Neural cell (in vitro differentiated cells): ENCODE measurements around the gene SLC28A1. TPM values are rescaled to one million over a fixed set of nuclear protein-coding genes. Genes with fewer than 3 reads are reported as not detected.

Experiments used
- H2AFZ ChIP-seq: fragments of 200-600, 300-800 bp; sonication (generic), shearing (Covaris generic); 2 replicates; pipeline ENCODE4 v1.6.0; 2014; ENCODE audit warnings: low read depth, mild to moderate bottlenecking, antibody characterized with exemption, low read length, moderate library complexity
- H3F3A ChIP-seq: fragments of 200-600 bp; shearing (Covaris generic); 2 replicates; pipeline ENCODE4 v1.6.1; 2016; ENCODE audit warnings: mild to moderate bottlenecking, moderate library complexity, mixed read lengths, antibody characterized with exemption, low read length; ENCODE audit not compliant: insufficient read depth, poor library complexity, severe bottlenecking
- H3K27ac ChIP-seq: fragments of 200-600, 300-800 bp; sonication (generic), shearing (Covaris generic); 2 replicates; pipeline ENCODE4 v1.5.1; 2014; ENCODE audit warnings: mild to moderate bottlenecking, low read length, moderate library complexity
- H3K27me3 ChIP-seq: fragments of 300-800, 200-600 bp; sonication (generic), shearing (Covaris generic); 2 replicates; pipeline ENCODE4 v1.6.0; 2014; ENCODE audit warnings: mild to moderate bottlenecking, low read depth, low read length, moderate library complexity; ENCODE audit not compliant: insufficient read depth
- H3K36me3 ChIP-seq: fragments of 300-800, 200-600 bp; sonication (generic), shearing (Covaris generic); 2 replicates; pipeline ENCODE4 v1.5.1; 2014; ENCODE audit warnings: mild to moderate bottlenecking, antibody characterized with exemption, low read length, moderate library complexity; ENCODE audit not compliant: insufficient read depth
- H3K4me2 ChIP-seq: fragments of 300-800, 200-600 bp; sonication (generic), shearing (Covaris generic); 2 replicates; pipeline ENCODE4 v1.6.0; 2014; ENCODE audit warnings: mild to moderate bottlenecking, low read length
- H3K4me3 ChIP-seq: fragments of 300-800, 200-600 bp; sonication (generic), shearing (Covaris generic); 2 replicates; pipeline ENCODE4 v1.5.1; 2014; ENCODE audit warnings: mild to moderate bottlenecking, low read length, moderate library complexity
- H3K79me2 ChIP-seq: fragments of 200-600 bp; shearing (Covaris generic); replicated peaks from 2 replicates; pipeline ENCODE4 v1.6.0; 2014; ENCODE audit warnings: mild to moderate bottlenecking, low read length, moderate library complexity; ENCODE audit not compliant: insufficient read depth
- H3K9ac ChIP-seq: fragments of 300-800, 200-600 bp; sonication (generic), shearing (Covaris generic); 2 replicates; pipeline ENCODE4 v1.6.1; 2016; ENCODE audit warnings: mild to moderate bottlenecking, low read length, mixed read lengths
- H3K9me2 ChIP-seq: fragments of 200-600 bp; shearing (Covaris generic); 2 replicates; pipeline ENCODE4 v1.6.1; 2016; ENCODE audit warnings: mild to moderate bottlenecking, low read length, mixed read lengths; ENCODE audit not compliant: insufficient read depth
- H3K9me3 ChIP-seq: fragments of 200-600, 300-800 bp; sonication (generic), shearing (Covaris generic); 2 replicates; pipeline ENCODE4 v1.6.1; 2016; ENCODE audit warnings: mild to moderate bottlenecking, mixed run types, low read length, moderate library complexity, mixed read lengths
- H4K20me1 ChIP-seq: fragments of 200-600 bp; shearing (Covaris generic); 2 replicates; pipeline ENCODE4 v1.6.1; 2016; ENCODE audit warnings: mild to moderate bottlenecking, mixed run types; ENCODE audit not compliant: insufficient read depth
- EP300 ChIP-seq: fragments of 450-650 bp; conservative IDR thresholded peaks from 2 replicates; pipeline ENCODE4 v1.6.1; 2014; ENCODE audit warnings: antibody characterized with exemption, mild to moderate bottlenecking, moderate library complexity; ENCODE audit not compliant: poor library complexity, severe bottlenecking
- EZH2 ChIP-seq: fragments of 200-600, 300-800 bp; shearing (Covaris generic), sonication (generic); IDR thresholded peaks from 2 replicates; pipeline ENCODE4 v1.6.1; 2014; ENCODE audit warnings: antibody characterized with exemption, low read length, borderline replicate concordance, mild to moderate bottlenecking; ENCODE audit not compliant: insufficient read depth, poor library complexity, severe bottlenecking
- MXI1 ChIP-seq: fragments of 450-650 bp; conservative IDR thresholded peaks from 2 replicates; pipeline ENCODE4 v1.6.1; 2014; ENCODE audit warnings: antibody characterized with exemption, mild to moderate bottlenecking; ENCODE audit not compliant: poor library complexity, severe bottlenecking
- POLR2AphosphoS5 ChIP-seq: IDR thresholded peaks from 2 replicates; pipeline ENCODE4 v1.6.1; 2012
- RAD21 ChIP-seq: fragments of 450-650 bp; conservative IDR thresholded peaks from 2 replicates; pipeline ENCODE4 v1.6.1; 2014; ENCODE audit warnings: antibody characterized with exemption, mild to moderate bottlenecking, moderate library complexity
- SMC3 ChIP-seq: fragments of 450-650 bp; conservative IDR thresholded peaks from 2 replicates; pipeline ENCODE4 v1.6.1; 2014; ENCODE audit warnings: antibody characterized with exemption, mild to moderate bottlenecking, moderate library complexity; ENCODE audit not compliant: poor library complexity
- TAF1 ChIP-seq: IDR thresholded peaks from 2 replicates; pipeline ENCODE4 v1.6.1; 2012; ENCODE audit warnings: low read depth
- polyA plus RNA-seq: library from polyadenylated mRNA; depleted of rRNA; stranded (reverse); fragments of >200 nt; gene quantifications from 2 replicates; pipeline ENCODE4 v1.2.3, GENCODE V29; 2014
- TF ChIP-seq, protein P1 (sequence below): IDR thresholded peaks from 2 replicates; pipeline ENCODE4 v1.6.1; 2012; ENCODE audit warnings: borderline replicate concordance
- TF ChIP-seq, protein P2 (sequence below): fragments of 450-650 bp; IDR thresholded peaks from 2 replicates; pipeline ENCODE4 v1.5.1; 2014; ENCODE audit warnings: antibody characterized with exemption, mild to moderate bottlenecking, moderate library complexity; ENCODE audit not compliant: poor library complexity, severe bottlenecking

Gene SLC28A1
- polyA plus RNA-seq, 1 donor from 2014 or later = not detected

DNA sequence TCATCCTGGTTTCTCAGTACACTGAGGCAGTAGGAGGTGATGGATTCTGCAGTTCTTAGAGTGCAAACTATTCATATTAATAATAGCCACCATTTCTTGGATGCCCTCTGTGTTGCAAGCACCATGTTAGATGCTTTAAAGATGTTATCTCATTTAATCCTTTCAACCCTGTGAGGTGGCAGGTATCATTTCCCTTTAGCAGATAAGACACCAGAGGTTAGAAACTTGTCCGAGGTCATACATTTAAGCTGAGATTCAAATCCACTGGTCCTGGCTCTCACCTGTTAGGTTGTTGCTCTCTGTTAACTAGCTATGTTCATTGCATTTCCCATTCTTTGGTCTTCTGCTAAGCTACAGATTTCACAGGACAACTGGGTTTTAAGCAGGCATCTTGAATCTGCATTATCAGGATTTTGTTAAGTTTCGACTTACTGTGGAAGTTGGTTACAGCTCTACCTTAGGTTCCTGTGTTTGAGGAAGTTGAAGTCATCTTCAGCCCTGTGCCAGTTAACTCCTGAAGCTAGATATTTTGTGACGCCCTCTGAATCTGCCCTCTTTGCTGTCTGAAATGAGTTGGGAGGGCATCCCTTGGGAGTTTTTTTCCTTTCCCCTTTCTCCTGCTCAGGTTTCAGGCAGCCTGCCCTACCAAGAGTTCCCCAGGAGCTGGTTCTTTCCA lies 103.6 kb downstream of the SLC28A1 start:
- Histone ChIP-seq H2AFZ (no peak overlapping the region), H3K27me3 (peaks cover 11% of the 10 kb centered on the region), H4K20me1 (no peaks in the 10 kb centered on the region), H3K4me3 (no peak overlapping the region), H3K79me2 (no peaks in the 10 kb centered on the region), H3K4me2 (no peak overlapping the region), H3K27ac (no peak overlapping the region), H3K36me3 (no peaks in the 10 kb centered on the region), H3K9me2 (no peaks in the 10 kb centered on the region), H3K9me3 (no peaks in the 10 kb centered on the region), H3F3A (no peaks in the 10 kb centered on the region), H3K9ac (no peak overlapping the region)
- TF ChIP-seq TAF1 (no peak), EZH2 (no peak), EP300 (no peak), MXI1 (no peak), RAD21 (no peak), POLR2AphosphoS5 (no peak), SMC3 (no peak)
- TF ChIP-seq, protein P1, sequence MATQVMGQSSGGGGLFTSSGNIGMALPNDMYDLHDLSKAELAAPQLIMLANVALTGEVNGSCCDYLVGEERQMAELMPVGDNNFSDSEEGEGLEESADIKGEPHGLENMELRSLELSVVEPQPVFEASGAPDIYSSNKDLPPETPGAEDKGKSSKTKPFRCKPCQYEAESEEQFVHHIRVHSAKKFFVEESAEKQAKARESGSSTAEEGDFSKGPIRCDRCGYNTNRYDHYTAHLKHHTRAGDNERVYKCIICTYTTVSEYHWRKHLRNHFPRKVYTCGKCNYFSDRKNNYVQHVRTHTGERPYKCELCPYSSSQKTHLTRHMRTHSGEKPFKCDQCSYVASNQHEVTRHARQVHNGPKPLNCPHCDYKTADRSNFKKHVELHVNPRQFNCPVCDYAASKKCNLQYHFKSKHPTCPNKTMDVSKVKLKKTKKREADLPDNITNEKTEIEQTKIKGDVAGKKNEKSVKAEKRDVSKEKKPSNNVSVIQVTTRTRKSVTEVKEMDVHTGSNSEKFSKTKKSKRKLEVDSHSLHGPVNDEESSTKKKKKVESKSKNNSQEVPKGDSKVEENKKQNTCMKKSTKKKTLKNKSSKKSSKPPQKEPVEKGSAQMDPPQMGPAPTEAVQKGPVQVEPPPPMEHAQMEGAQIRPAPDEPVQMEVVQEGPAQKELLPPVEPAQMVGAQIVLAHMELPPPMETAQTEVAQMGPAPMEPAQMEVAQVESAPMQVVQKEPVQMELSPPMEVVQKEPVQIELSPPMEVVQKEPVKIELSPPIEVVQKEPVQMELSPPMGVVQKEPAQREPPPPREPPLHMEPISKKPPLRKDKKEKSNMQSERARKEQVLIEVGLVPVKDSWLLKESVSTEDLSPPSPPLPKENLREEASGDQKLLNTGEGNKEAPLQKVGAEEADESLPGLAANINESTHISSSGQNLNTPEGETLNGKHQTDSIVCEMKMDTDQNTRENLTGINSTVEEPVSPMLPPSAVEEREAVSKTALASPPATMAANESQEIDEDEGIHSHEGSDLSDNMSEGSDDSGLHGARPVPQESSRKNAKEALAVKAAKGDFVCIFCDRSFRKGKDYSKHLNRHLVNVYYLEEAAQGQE = no peak
- TF ChIP-seq, protein P2, sequence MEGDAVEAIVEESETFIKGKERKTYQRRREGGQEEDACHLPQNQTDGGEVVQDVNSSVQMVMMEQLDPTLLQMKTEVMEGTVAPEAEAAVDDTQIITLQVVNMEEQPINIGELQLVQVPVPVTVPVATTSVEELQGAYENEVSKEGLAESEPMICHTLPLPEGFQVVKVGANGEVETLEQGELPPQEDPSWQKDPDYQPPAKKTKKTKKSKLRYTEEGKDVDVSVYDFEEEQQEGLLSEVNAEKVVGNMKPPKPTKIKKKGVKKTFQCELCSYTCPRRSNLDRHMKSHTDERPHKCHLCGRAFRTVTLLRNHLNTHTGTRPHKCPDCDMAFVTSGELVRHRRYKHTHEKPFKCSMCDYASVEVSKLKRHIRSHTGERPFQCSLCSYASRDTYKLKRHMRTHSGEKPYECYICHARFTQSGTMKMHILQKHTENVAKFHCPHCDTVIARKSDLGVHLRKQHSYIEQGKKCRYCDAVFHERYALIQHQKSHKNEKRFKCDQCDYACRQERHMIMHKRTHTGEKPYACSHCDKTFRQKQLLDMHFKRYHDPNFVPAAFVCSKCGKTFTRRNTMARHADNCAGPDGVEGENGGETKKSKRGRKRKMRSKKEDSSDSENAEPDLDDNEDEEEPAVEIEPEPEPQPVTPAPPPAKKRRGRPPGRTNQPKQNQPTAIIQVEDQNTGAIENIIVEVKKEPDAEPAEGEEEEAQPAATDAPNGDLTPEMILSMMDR = no peak

DNA sequence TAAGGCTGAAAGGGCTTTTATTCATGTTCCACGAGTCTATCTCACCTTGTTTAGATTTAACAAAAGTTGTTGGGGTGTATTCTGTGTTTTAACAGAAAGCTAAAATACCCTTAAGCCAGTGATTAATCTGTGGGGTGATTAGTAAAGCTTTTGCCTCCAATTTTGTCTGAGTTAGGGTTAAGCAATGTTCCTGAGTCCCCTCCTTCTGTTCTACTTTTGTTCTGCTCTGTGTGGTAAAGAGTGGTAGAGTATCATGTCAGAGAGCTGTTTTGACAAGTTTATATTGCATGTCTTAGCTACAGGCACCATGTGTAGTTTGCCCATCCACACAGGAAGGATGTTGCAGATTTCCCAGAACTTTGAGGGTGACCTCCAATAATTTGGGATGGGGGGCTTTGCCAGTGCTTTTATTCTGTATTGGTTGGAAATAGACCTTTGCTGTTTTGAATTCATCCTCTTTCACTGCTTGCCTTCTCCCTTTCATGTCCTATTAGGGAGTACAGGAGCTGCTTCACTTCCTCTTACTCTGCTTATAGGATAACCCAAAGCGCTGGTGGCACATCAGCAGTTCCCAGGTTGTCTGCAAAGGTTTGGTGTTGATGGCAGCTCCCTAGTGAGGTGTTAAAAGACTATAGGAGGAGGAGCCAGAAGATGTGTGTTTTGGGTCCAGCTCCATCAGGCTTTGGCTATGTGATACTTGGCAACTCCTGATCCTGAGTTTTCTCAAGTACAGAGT lies 104.6 kb downstream of the SLC28A1 start:
- Histone ChIP-seq H3K4me2 (no peak overlapping the region), H3K79me2 (no peaks in the 10 kb centered on the region)
- TF ChIP-seq MXI1 = no peak
- TF ChIP-seq RAD21 = no peak
- no peak for TF ChIP-seq TAF1
- TF ChIP-seq EZH2 = no peak
- TF ChIP-seq, protein P2 = no peak
- TF ChIP-seq, protein P1 = no peak
- no peak for TF ChIP-seq EP300
- TF ChIP-seq SMC3 = no peak
- no peak for TF ChIP-seq POLR2AphosphoS5

More for the DNA sequence above, 104.6 kb downstream of the SLC28A1 start:
- Histone ChIP-seq H3K27me3 (peaks cover 2% of the 10 kb centered on the region), H2AFZ (no peak overlapping the region), H3K27ac (no peak overlapping the region), H3K9ac (no peak overlapping the region), H3K36me3 (no peaks in the 10 kb centered on the region), H3K9me3 (no peaks in the 10 kb centered on the region), H3F3A (no peaks in the 10 kb centered on the region), H3K4me3 (no peak overlapping the region), H3K9me2 (no peaks in the 10 kb centered on the region), H4K20me1 (no peaks in the 10 kb centered on the region)
